ENCODE data around the gene ZNF217. TPM values are rescaled to one million over a fixed set of nuclear protein-coding genes. Genes with fewer than 3 reads are reported as not detected.
A peak's percentile ranks its signal among the peaks of the same experiment; 100 is the strongest.
"Not testable (repeated sequence)": the region's sequence is repeated elsewhere in the genome, so short reads cannot be mapped to it uniquely, and the experiment has no call there.

Gene ZNF217
- total RNA-seq, 1 donor from 2014 or later: 5.4 TPM

DNA sequence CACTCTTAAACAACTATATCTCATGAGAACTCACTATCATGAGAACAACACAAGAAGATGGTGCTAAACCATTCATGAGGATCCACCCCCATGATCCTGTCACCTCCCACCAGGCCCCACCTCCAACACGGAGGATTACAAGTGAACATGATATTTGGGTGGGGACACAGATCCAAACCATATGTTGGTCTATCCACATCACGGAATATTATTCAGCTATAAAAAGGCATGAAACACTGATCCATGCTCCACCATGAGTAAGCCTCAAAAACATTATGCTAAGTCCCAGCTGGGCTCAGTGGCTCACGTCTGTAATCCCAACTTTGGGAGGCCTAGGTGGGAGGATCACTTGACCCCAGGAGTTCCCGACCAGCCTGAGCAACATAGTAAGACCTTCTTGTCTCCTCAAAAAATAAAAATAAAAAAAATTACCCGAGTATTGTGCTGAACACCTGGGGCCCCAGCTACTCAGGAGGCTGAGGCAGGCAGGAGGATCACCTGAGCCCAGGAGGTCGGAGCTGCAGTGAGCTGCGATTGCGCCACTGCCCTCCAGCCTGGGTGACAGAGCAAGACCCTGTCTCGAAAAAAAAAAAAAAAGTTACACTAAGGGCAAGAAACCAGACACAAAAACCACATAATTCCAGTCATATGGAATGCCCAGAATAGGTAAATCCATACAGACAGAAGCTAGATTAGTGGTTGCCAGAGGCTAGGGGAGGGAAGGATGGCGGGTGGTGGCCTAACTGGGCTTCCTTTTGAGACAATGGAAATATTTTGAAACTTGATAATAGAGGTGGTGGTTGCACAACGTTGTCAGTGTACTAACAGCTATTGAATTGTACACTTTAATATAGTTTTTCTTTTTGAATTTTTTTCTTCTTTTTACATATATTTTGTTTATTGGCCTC, 43.1 kb downstream of the ZNF217 start:
- Histone ChIP-seq H3K36me3 (no peaks in the 10 kb centered on the region), H3K4me1 (peaks cover 9% of the 10 kb centered on the region), H3K27me3 (ENCODE audit: low read depth) (no peaks in the 10 kb centered on the region), H3K4me3 (no peak overlapping the region), H3K27ac (replicated peaks) (no peak overlapping the region), H3K9me3 (replicated peaks) (no peaks in the 10 kb centered on the region)
- TF ChIP-seq, protein P1, sequence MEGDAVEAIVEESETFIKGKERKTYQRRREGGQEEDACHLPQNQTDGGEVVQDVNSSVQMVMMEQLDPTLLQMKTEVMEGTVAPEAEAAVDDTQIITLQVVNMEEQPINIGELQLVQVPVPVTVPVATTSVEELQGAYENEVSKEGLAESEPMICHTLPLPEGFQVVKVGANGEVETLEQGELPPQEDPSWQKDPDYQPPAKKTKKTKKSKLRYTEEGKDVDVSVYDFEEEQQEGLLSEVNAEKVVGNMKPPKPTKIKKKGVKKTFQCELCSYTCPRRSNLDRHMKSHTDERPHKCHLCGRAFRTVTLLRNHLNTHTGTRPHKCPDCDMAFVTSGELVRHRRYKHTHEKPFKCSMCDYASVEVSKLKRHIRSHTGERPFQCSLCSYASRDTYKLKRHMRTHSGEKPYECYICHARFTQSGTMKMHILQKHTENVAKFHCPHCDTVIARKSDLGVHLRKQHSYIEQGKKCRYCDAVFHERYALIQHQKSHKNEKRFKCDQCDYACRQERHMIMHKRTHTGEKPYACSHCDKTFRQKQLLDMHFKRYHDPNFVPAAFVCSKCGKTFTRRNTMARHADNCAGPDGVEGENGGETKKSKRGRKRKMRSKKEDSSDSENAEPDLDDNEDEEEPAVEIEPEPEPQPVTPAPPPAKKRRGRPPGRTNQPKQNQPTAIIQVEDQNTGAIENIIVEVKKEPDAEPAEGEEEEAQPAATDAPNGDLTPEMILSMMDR (IDR thresholded peaks at IDR 0.05; ENCODE audit: borderline replicate concordance): no peak
- no peak for DNase-seq
- intact Hi-C loops (cut with micrococcal nuclease): no loop called here

DNA sequence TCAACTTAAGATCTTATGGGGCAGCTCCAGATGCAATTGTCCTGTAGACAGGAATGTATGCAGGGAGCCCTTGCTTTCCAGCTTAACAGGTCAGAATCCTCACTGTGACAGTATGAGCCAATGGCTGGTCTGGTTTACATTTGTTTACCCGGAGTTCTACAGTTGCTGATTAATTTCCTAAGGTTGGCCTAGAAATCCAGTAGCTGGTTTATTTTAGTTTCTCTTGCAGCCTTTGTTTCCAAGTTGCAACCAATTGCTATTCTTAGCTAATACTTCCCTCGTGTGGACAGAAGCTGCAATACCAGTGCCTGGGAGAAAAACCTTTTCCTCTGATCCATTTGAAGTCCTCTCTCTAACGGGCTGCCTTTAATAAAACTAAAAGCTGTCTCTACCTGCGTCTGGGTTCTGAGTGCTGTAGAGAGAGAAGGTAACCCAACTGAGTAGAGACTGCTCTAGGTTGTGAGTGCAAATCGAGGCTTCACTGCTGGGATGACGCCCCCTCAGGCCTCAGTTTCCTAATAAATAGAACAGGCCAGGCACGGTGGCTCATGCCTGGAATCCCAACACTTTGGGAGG, 45.9 kb downstream of the ZNF217 start:
- Histone ChIP-seq H3K4me3 (no peak overlapping the region), H3K9me3 (replicated peaks) (no peaks in the 10 kb centered on the region), H3K27ac (replicated peaks) (no peak overlapping the region), H3K27me3 (ENCODE audit: low read depth) (no peaks in the 10 kb centered on the region), H3K36me3 (no peaks in the 10 kb centered on the region), H3K4me1 (peaks cover 9% of the 10 kb centered on the region)
- no peak for DNase-seq
- intact Hi-C loops (cut with micrococcal nuclease): loop anchor here (5.0 kb wide), 1 partner anchor 390 kb away; no protein-coding TSS in a partner anchor
- TF ChIP-seq, protein P1 (IDR thresholded peaks at IDR 0.05; ENCODE audit: borderline replicate concordance): peak; percentile 88

DNA sequence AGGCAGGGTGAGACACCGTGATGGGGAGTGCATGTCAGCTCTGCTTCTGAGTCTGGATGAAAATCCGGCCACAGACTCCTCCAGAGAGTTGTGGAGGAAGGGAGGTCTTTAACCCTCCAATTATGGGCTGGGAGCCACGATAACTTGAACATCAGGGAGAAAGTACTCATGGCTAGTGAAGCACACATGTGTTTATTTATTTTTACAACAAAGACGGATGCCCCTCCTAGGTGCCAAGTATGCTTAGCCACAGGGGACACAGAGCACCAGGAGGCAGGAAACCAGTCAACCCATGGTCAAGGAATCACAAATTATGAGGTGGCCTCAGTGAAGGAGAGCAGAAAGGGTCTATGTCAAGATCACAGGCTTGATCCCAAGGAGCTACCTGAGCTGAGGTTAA, 54.1 kb downstream of the ZNF217 start:
- Histone ChIP-seq H3K9me3 (replicated peaks) (no peaks in the 10 kb centered on the region), H3K27ac (replicated peaks) (no peak overlapping the region), H3K4me3 (no peak overlapping the region), H3K27me3 (ENCODE audit: low read depth) (peaks cover 4% of the 10 kb centered on the region), H3K4me1 (no peaks in the 10 kb centered on the region), H3K36me3 (no peaks in the 10 kb centered on the region)
- intact Hi-C loops (cut with micrococcal nuclease): no loop called here
- TF ChIP-seq, protein P1 (IDR thresholded peaks at IDR 0.05; ENCODE audit: borderline replicate concordance): no peak
- DNase-seq: no peak

DNA sequence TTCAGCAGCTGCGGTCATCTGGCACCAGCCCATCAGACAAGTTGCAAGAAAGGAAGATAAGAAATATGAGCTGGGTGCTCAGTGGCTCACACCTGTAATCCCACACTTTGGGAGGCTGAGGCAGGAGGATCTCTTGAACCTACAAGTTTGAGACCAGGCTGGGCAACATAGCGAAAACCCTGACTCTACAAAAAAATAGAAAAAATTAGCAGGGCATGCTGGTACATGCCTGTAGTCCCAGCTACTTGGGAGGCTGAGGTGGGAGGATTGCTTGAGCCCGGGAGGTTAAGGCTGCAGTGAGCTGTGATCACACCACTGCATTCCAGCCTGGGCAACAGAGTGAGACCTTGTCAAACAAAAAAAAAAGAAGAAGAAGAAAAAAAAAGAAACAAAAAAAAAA, 57.3 kb downstream of the ZNF217 start:
- H3K9me3 ChIP-seq (replicated peaks); H3K36me3 ChIP-seq; DNase-seq; H3K27ac ChIP-seq (replicated peaks); H3K4me3 ChIP-seq; H3K4me1 ChIP-seq; H3K27me3 ChIP-seq (ENCODE audit: low read depth); intact Hi-C loops (cut with micrococcal nuclease): not testable (repeated sequence)

DNA sequence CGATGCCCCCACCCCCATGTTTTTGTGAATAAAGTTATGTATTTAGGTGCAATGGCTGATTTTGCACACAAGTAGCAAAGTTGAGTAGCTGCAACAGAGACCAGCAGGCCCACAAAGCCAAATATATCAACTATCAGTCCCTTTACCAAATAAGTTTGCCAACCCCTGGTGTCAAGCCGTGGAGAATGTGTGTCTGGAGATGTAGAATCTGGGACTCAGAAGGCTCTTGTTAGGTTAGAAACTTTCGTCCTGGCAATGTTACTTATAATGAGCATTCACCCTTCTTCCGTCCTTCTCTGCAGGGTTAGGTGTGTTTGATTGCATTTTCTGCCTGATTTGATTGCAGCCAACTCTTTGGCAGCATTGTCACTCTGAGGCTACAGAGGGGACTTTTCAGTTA, 57.8 kb downstream of the ZNF217 start:
- Histone ChIP-seq H3K9me3 (replicated peaks) (no peaks in the 10 kb centered on the region), H3K4me1 (no peaks in the 10 kb centered on the region), H3K27me3 (ENCODE audit: low read depth) (peaks cover 4% of the 10 kb centered on the region), H3K27ac (replicated peaks) (no peak overlapping the region), H3K36me3 (no peaks in the 10 kb centered on the region), H3K4me3 (no peak overlapping the region)
- intact Hi-C loops (cut with micrococcal nuclease): no loop called here
- no peak for DNase-seq
- TF ChIP-seq, protein P1 (IDR thresholded peaks at IDR 0.05; ENCODE audit: borderline replicate concordance): no peak

DNA sequence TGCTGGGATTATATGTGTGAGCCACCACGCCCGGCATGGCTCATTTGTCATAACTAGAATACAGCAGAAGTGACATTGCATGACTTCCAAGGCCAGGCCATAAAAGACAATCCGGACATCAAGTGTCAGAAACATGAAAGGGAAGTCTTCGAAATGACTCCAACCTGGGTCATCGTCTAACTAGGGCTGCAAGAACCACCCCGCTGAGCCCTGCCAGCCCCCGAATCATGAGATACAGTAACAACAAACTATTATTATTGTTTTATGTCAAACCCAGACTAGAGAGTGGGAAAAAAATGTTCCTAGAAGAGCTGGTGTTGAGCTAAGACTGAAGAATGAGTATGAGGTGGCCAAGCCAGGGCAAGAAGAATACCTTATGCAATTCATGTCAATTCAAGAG, 59.6 kb downstream of the ZNF217 start:
- no peak for DNase-seq
- H3K36me3 ChIP-seq: no peaks in the 10 kb centered on the region
- intact Hi-C loops (cut with micrococcal nuclease): no loop called here
- H3K4me3 ChIP-seq: no peak overlapping the region
- no peaks in the 10 kb centered on the region for H3K4me1 ChIP-seq
- no peaks in the 10 kb centered on the region for H3K9me3 ChIP-seq (replicated peaks)
- TF ChIP-seq, protein P1 (IDR thresholded peaks at IDR 0.05; ENCODE audit: borderline replicate concordance): no peak
- no peak overlapping the region for H3K27ac ChIP-seq (replicated peaks)
- no peaks in the 10 kb centered on the region for H3K27me3 ChIP-seq (ENCODE audit: low read depth)

Data from left ventricle myocardium inferior (tissue), 1 donor.